WI38 (cell line): ENCODE data around the gene BID.

Experiments
- H3K4me3 ChIP-seq: 2 replicates; pipeline ENCODE4 v1.5.1; 2011; ENCODE audit warnings: low read depth, mild to moderate bottlenecking, control low read depth, low read length
- CTCF ChIP-seq: IDR thresholded peaks from 2 replicates; pipeline ENCODE4 v1.5.1; 2012; ENCODE audit warnings: low read depth, mild to moderate bottlenecking, control low read depth, low read length

The BID gene

GRCh38 chr22:17729561-17729960, 44.7 kb downstream of the BID start:
- no peak for TF ChIP-seq CTCF
- H3K4me3 ChIP-seq, result no peak overlapping the region

GRCh38 chr22:17728786-17729185, 45.5 kb downstream of the BID start:
- H3K4me3 ChIP-seq, result no peak overlapping the region

GRCh38 chr22:17726928-17727897, 47.1 kb downstream of the BID start:
- TF ChIP-seq CTCF, result no peak
- H3K4me3 ChIP-seq, result no peak overlapping the region

More at GRCh38 chr22:17728786-17729185, 45.5 kb downstream of the BID start:
- TF ChIP-seq CTCF, result no peak

DNA sequence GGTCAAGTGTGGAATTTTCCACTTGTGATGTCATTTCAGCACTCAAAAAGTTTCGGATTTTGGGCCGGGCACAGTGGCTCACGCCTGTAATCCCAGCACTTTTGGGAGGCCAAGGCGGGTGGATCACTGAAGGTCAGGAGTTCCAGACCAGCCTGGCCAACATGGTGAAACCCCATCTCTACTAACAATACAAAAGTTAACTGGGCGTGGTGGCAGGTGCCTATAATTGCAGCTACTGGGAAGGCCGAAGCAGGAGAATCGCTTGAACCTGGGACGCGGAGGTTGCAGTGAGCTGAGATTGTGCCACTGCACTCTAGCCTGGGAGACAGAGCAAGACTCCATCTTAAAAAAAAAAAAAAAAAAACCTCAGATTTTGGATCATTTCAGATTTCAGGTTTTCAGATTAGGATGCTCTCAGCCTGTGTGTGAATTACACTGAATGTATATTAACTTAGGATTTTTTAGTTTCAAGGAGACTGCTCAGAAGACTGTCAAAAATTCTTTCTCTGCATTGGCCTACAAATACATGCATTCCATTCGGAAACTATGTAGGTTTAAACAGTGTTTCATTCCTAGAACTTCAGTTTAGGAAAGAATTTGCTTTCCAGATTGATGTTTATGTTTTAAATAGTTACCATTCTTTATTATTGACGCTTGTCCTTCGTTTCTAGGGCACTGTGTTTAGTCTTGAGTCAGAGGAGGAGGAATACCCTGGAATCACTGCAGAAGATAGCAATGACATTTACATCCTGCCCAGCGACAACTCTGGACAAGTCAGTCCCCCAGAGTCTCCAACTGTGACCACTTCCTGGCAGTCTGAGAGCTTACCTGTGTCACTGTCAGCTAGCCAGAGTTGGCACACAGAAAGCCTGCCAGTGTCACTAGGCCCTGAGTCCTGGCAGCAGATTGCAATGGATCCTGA, 48.0 kb downstream of the BID start:
- H3K4me3 ChIP-seq, result no peak overlapping the region
- no peak for TF ChIP-seq CTCF

GRCh38 chr22:17725500-17725796, 48.8 kb downstream of the BID start:
- no peak overlapping the region for H3K4me3 ChIP-seq
- TF ChIP-seq CTCF, result no peak

DNA sequence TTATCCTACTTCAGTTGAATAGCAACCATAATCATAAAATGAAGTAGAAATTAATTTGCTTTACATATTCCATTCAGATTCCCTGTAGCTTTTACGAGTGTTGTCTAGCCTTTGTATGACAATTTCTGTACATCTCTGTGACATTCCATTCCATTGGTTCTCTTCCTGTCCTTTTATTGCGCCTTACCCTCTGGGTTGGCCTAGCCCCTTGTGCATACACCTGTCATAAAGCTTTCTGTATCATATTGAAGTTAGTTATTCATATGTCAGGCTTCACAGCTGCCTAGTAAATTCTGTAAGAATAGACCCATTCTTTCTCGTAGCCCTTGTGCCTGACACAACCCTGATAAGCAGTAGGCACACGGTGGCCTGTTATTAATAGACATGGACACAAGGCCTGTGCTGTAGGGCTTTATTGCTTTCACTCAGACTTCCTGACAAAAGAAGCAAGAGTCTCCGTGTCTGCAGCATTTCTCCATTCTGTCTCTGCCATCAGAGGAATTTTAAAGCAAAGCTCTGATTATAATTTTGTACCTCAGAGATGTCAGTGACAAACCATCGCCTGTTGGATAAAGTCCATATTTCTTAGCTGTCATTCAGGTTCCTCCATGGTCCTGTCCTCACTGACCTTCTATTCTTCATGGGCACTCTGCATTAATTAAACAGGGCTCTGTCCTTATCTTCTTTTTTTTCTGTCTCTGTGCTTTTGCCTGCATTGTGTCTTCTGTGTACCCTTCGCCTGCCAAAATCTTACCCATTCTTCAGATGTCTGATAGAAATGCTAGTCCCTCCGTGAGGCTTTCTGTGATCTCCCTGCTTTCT, 49.4 kb downstream of the BID start:
- no peak for TF ChIP-seq CTCF
- no peak overlapping the region for H3K4me3 ChIP-seq
